ENCODE results near the gene BCL6. TPM values are rescaled to one million over a fixed set of nuclear protein-coding genes. Genes with fewer than 3 reads are reported as not detected.

Gene BCL6
- total RNA-seq, 2 experiments from 2014 or later: 12.1 to 13.2 TPM

GRCh38 chr3:187733371-187733770 lies 11.9 kb downstream of the BCL6 start:
- CTCF ChIA-PET: interaction anchor here (0.8 kb wide), 1 partner anchor 19 kb away, joined by 3 read pairs; no protein-coding TSS in a partner anchor
- DNase-seq: no peak
- H3K36me3 Mint-ChIP-seq: no peaks in the 10 kb centered on the region
- no peak for ATAC-seq
- H3K27ac Mint-ChIP-seq: no peak overlapping the region
- peaks cover 10% of the 10 kb centered on the region for H3K27me3 Mint-ChIP-seq
- H3K4me3 Mint-ChIP-seq: no peak overlapping the region
- H3K9me3 Mint-ChIP-seq (ENCODE audit: low read depth): no peaks in the 10 kb centered on the region
- H3K4me1 Mint-ChIP-seq: peaks cover 16% of the 10 kb centered on the region

- no peaks in the 10 kb centered on the region for H3K9me3 Mint-ChIP-seq (ENCODE audit: low read depth)
- no peak overlapping the region for H3K4me3 Mint-ChIP-seq
- H3K36me3 Mint-ChIP-seq: no peaks in the 10 kb centered on the region
- H3K27me3 Mint-ChIP-seq: no peaks in the 10 kb centered on the region
- no peaks in the 10 kb centered on the region for H3K4me1 Mint-ChIP-seq
- CTCF ChIA-PET: no interaction called here
- no peak overlapping the region for H3K27ac Mint-ChIP-seq
- no peak for DNase-seq
- ATAC-seq: no peak
Observed at GRCh38 chr3:187729598-187729997, 15.7 kb downstream of the BCL6 start.

GRCh38 chr3:187728940-187729583 lies 16.2 kb downstream of the BCL6 start:
- ATAC-seq (no peak), DNase-seq (no peak)
- H3K9me3 Mint-ChIP-seq (ENCODE audit: low read depth): no peaks in the 10 kb centered on the region
- CTCF ChIA-PET: no interaction called here
- H3K4me3 Mint-ChIP-seq: no peak overlapping the region
- H3K36me3 Mint-ChIP-seq: no peaks in the 10 kb centered on the region
- no peaks in the 10 kb centered on the region for H3K4me1 Mint-ChIP-seq
- H3K27me3 Mint-ChIP-seq: no peaks in the 10 kb centered on the region
- H3K27ac Mint-ChIP-seq: no peak overlapping the region

- DNase-seq (no peak), ATAC-seq (no peak)
- H3K36me3 Mint-ChIP-seq: no peaks in the 10 kb centered on the region
- no peaks in the 10 kb centered on the region for H3K4me1 Mint-ChIP-seq
- H3K4me3 Mint-ChIP-seq: no peak overlapping the region
- H3K27me3 Mint-ChIP-seq: no peaks in the 10 kb centered on the region
- CTCF ChIA-PET: no interaction called here
- H3K27ac Mint-ChIP-seq: no peak overlapping the region
- no peaks in the 10 kb centered on the region for H3K9me3 Mint-ChIP-seq (ENCODE audit: low read depth)
Observed at GRCh38 chr3:187728248-187728647, 17.0 kb downstream of the BCL6 start.

- no peak overlapping the region for H3K4me3 Mint-ChIP-seq
- CTCF ChIA-PET: no interaction called here
- ATAC-seq: no peak
Observed at GRCh38 chr3:187726564-187726963, 18.7 kb downstream of the BCL6 start.

GRCh38 chr3:187725653-187726370 lies 19.5 kb downstream of the BCL6 start:
- no peaks in the 10 kb centered on the region for H3K27me3 Mint-ChIP-seq
- H3K4me3 Mint-ChIP-seq: no peak overlapping the region
- CTCF ChIA-PET: no interaction called here
- no peaks in the 10 kb centered on the region for H3K4me1 Mint-ChIP-seq
- no peak overlapping the region for H3K27ac Mint-ChIP-seq
- ATAC-seq: no peak
- DNase-seq: no peak
- H3K9me3 Mint-ChIP-seq (ENCODE audit: low read depth): no peaks in the 10 kb centered on the region
- H3K36me3 Mint-ChIP-seq: peaks cover 3% of the 10 kb centered on the region

More at GRCh38 chr3:187726564-187726963, 18.7 kb downstream of the BCL6 start:
- no peak for DNase-seq
- Mint-ChIP-seq H3K27ac (no peak overlapping the region), H3K36me3 (peaks cover 3% of the 10 kb centered on the region), H3K4me1 (no peaks in the 10 kb centered on the region), H3K27me3 (no peaks in the 10 kb centered on the region), H3K9me3 (ENCODE audit: low read depth) (no peaks in the 10 kb centered on the region)

GRCh38 chr3:187725224-187725623 lies 20.0 kb downstream of the BCL6 start:
- peaks cover 3% of the 10 kb centered on the region for H3K36me3 Mint-ChIP-seq
- H3K4me1 Mint-ChIP-seq: no peaks in the 10 kb centered on the region
- no peaks in the 10 kb centered on the region for H3K9me3 Mint-ChIP-seq (ENCODE audit: low read depth)
- no peaks in the 10 kb centered on the region for H3K27me3 Mint-ChIP-seq
- ATAC-seq (no peak), DNase-seq (no peak)
- H3K27ac Mint-ChIP-seq: no peak overlapping the region
- CTCF ChIA-PET: no interaction called here
- H3K4me3 Mint-ChIP-seq: no peak overlapping the region

- ATAC-seq (no peak), DNase-seq (no peak)
- Mint-ChIP-seq H3K4me1 (no peaks in the 10 kb centered on the region), H3K9me3 (ENCODE audit: low read depth) (no peaks in the 10 kb centered on the region), H3K27me3 (no peaks in the 10 kb centered on the region), H3K27ac (no peak overlapping the region), H3K4me3 (no peak overlapping the region), H3K36me3 (peaks cover 3% of the 10 kb centered on the region)
- CTCF ChIA-PET: interaction anchor here (0.9 to 1.3 kb wide), 2 partner anchors 8 to 17 kb away, joined by 3 to 4 read pairs; no protein-coding TSS in a partner anchor
Observed at GRCh38 chr3:187722206-187722612, 23.1 kb downstream of the BCL6 start.

- Mint-ChIP-seq H3K36me3 (peaks cover 3% of the 10 kb centered on the region), H3K27me3 (no peaks in the 10 kb centered on the region), H3K4me1 (no peaks in the 10 kb centered on the region), H3K9me3 (ENCODE audit: low read depth) (no peaks in the 10 kb centered on the region), H3K27ac (no peak overlapping the region), H3K4me3 (no peak overlapping the region)
- ATAC-seq (no peak), DNase-seq (no peak)
- CTCF ChIA-PET: interaction anchor here (0.7 to 2.3 kb wide), 2 partner anchors 16 to 42 kb away, joined by 4 to 6 read pairs; no protein-coding TSS in a partner anchor
Observed at GRCh38 chr3:187721055-187721454, 24.2 kb downstream of the BCL6 start.

GRCh38 chr3:187720337-187720670 lies 25.0 kb downstream of the BCL6 start:
- Mint-ChIP-seq H3K4me3 (no peak overlapping the region), H3K36me3 (peaks cover 3% of the 10 kb centered on the region), H3K4me1 (no peaks in the 10 kb centered on the region), H3K27ac (no peak overlapping the region), H3K9me3 (ENCODE audit: low read depth) (no peaks in the 10 kb centered on the region), H3K27me3 (no peaks in the 10 kb centered on the region)
- ATAC-seq (no peak), DNase-seq (no peak)
- CTCF ChIA-PET: interaction anchor here (2.3 to 2.5 kb wide), 2 partner anchors 41 to 401 kb away, joined by 6 to 15 read pairs; no protein-coding TSS in a partner anchor

GRCh38 chr3:187719628-187720336 lies 25.5 kb downstream of the BCL6 start:
- ATAC-seq (no peak), DNase-seq (no peak)
- H3K27ac Mint-ChIP-seq: no peak overlapping the region
- CTCF ChIA-PET: interaction anchor here (1.5 to 2.5 kb wide), 4 partner anchors 21 to 1228 kb away, joined by 4 to 15 read pairs (median 6); no protein-coding TSS in a partner anchor
- H3K9me3 Mint-ChIP-seq (ENCODE audit: low read depth): no peaks in the 10 kb centered on the region
- peaks cover 2% of the 10 kb centered on the region for H3K27me3 Mint-ChIP-seq
- peaks cover 3% of the 10 kb centered on the region for H3K36me3 Mint-ChIP-seq
- H3K4me3 Mint-ChIP-seq: no peak overlapping the region
- no peaks in the 10 kb centered on the region for H3K4me1 Mint-ChIP-seq

- DNase-seq (no peak), ATAC-seq (no peak)
- Mint-ChIP-seq H3K27me3 (peaks cover 6% of the 10 kb centered on the region), H3K4me1 (peaks cover 9% of the 10 kb centered on the region), H3K36me3 (peaks cover 3% of the 10 kb centered on the region), H3K9me3 (ENCODE audit: low read depth) (no peaks in the 10 kb centered on the region), H3K4me3 (no peak overlapping the region), H3K27ac (no peak overlapping the region)
- CTCF ChIA-PET: interaction anchor here (0.8 to 2.5 kb wide), 6 partner anchors 16 to 1229 kb away, joined by 3 to 15 read pairs (median 4); no protein-coding TSS in a partner anchor
Observed at GRCh38 chr3:187718802-187719201, 26.5 kb downstream of the BCL6 start.

GRCh38 chr3:187717572-187717971 lies 27.7 kb downstream of the BCL6 start:
- CTCF ChIA-PET: interaction anchor here (0.9 to 2.5 kb wide), 6 partner anchors 10 to 398 kb away, joined by 3 to 15 read pairs (median 4); no protein-coding TSS in a partner anchor
- no peak overlapping the region for H3K27ac Mint-ChIP-seq
- no peak overlapping the region for H3K4me3 Mint-ChIP-seq
- DNase-seq (no peak), ATAC-seq (no peak)
- peaks cover 2% of the 10 kb centered on the region for H3K36me3 Mint-ChIP-seq
- peaks cover 17% of the 10 kb centered on the region for H3K4me1 Mint-ChIP-seq
- no peaks in the 10 kb centered on the region for H3K9me3 Mint-ChIP-seq (ENCODE audit: low read depth)
- peaks cover 6% of the 10 kb centered on the region for H3K27me3 Mint-ChIP-seq

All from activated CD8-positive, alpha-beta memory T cell treated with anti-CD3 and anti-CD28 coated beads, Interleukin-2, amount 10 ng/mL, durations not matched to agents 7 days and 5 days (primary cell).